ENCODE results near the gene CDC14B.

The CDC14B gene

DNA sequence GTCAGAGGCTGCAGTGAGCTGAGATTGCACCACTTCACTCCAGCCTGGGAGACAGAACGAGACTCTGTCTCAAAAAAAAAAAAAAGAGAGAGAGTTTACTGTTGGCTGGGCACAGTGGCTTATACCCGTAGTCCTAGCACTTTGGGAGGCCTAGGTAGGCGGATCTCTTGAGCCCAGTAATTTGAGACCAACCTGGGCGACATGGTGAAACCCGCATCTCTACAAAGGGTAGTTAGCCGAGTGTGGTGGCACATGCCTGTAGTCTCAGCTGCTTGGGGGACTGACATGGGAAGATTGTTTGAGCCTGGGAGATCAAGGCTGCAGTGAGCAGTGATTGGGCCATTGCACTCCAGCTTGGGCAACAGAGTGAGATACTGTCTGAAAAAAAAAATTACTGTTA lies 157.1 kb downstream of the CDC14B start:
- Histone ChIP-seq H2AFZ (ENCODE audit: insufficient read depth, low read length, poor library complexity) (no peak overlapping the region), H3K14ac (ENCODE audit: low read length) (no peak overlapping the region), H3K79me2 (ENCODE audit: control insufficient read depth, insufficient read depth, low read length, poor library complexity) (no peaks in the 10 kb centered on the region), H3K27me3 (ENCODE audit: insufficient read depth, low read length) (no peaks in the 10 kb centered on the region), H4K12ac (ENCODE audit: low read depth, low read length) (no peak overlapping the region), H3K36me3 (ENCODE audit: control insufficient read depth in 1 of 2, insufficient read depth in 2 of 2, low read length in 2 of 2) (peaks cover 18 to 22% of the 10 kb centered on the region in 2 experiments), H3K4ac (ENCODE audit: low read depth, low read length) (no peak overlapping the region), H3K18ac (ENCODE audit: low read length) (no peak overlapping the region), H2BK5ac (ENCODE audit: low read depth, low read length, poor library complexity) (no peak overlapping the region), H3K4me3 (ENCODE audit: low read depth, low read length) (no peak overlapping the region), H3K9ac (ENCODE audit: low read length) (no peak overlapping the region), H2AK5ac (ENCODE audit: low read length) (no peak overlapping the region), H3K79me1 (ENCODE audit: low read length) (no peaks in the 10 kb centered on the region), H3K4me2 (ENCODE audit: low read length) (no peak overlapping the region), H2BK12ac (ENCODE audit: low read length) (no peak overlapping the region), H3K4me1 (ENCODE audit: control insufficient read depth in 1 of 2, insufficient read depth in 2 of 2, low read length in 2 of 2) (peaks cover 0 to 2% of the 10 kb centered on the region in 2 experiments), H3K9me3 (ENCODE audit: insufficient read depth, low read depth, low read length) (no peaks in the 10 kb centered on the region), H4K8ac (ENCODE audit: low read depth, low read length) (no peak overlapping the region), H3K23ac (ENCODE audit: low read length) (no peak overlapping the region), H4K91ac (ENCODE audit: low read depth, low read length) (no peak overlapping the region), H3K27ac (ENCODE audit: low read depth, low read length) (no peak overlapping the region), H2BK120ac (ENCODE audit: insufficient read depth, low read length, poor library complexity) (no peak overlapping the region)
- no CpG with 5 or more reads among the region's 6 CpGs for WGBS (ENCODE audit: extremely low coverage, insufficient coverage, insufficient read length)
- DNase-seq: no peak

GRCh38 chr9:96461336-96461735 lies 158.3 kb downstream of the CDC14B start:
- no CpG with 5 or more reads among the region's 8 CpGs for WGBS (ENCODE audit: extremely low coverage, insufficient coverage, insufficient read length)
- no peak overlapping the region for H3K4me2 ChIP-seq (ENCODE audit: low read length)
- H3K4me1 ChIP-seq (ENCODE audit: control insufficient read depth in 1 of 2, insufficient read depth in 2 of 2, low read length in 2 of 2): peaks cover 0 to 2% of the 10 kb centered on the region in 2 experiments

GRCh38 chr9:96460882-96461281 lies 158.8 kb downstream of the CDC14B start:
- Histone ChIP-seq H3K18ac (ENCODE audit: low read length) (no peak overlapping the region), H2BK5ac (ENCODE audit: low read depth, low read length, poor library complexity) (no peak overlapping the region), H3K9ac (ENCODE audit: low read length) (no peak overlapping the region), H4K12ac (ENCODE audit: low read depth, low read length) (no peak overlapping the region), H3K23ac (ENCODE audit: low read length) (no peak overlapping the region), H3K9me3 (ENCODE audit: insufficient read depth, low read depth, low read length) (no peaks in the 10 kb centered on the region), H3K79me2 (ENCODE audit: control insufficient read depth, insufficient read depth, low read length, poor library complexity) (no peaks in the 10 kb centered on the region), H2BK120ac (ENCODE audit: insufficient read depth, low read length, poor library complexity) (no peak overlapping the region), H3K4ac (ENCODE audit: low read depth, low read length) (no peak overlapping the region), H3K79me1 (ENCODE audit: low read length) (no peaks in the 10 kb centered on the region), H3K36me3 (ENCODE audit: control insufficient read depth in 1 of 2, insufficient read depth in 2 of 2, low read length in 2 of 2) (peaks cover 10 to 15% of the 10 kb centered on the region in 2 experiments), H3K27ac (ENCODE audit: low read depth, low read length) (no peak overlapping the region), H3K4me2 (ENCODE audit: low read length) (no peak overlapping the region), H4K91ac (ENCODE audit: low read depth, low read length) (no peak overlapping the region), H3K27me3 (ENCODE audit: insufficient read depth, low read length) (no peaks in the 10 kb centered on the region), H3K4me1 (ENCODE audit: control insufficient read depth in 1 of 2, insufficient read depth in 2 of 2, low read length in 2 of 2) (peaks cover 0 to 2% of the 10 kb centered on the region in 2 experiments), H4K8ac (ENCODE audit: low read depth, low read length) (no peak overlapping the region), H2AFZ (ENCODE audit: insufficient read depth, low read length, poor library complexity) (no peak overlapping the region), H2BK12ac (ENCODE audit: low read length) (no peak overlapping the region), H3K4me3 (ENCODE audit: low read depth, low read length) (no peak overlapping the region), H2AK5ac (ENCODE audit: low read length) (no peak overlapping the region), H3K14ac (ENCODE audit: low read length) (no peak overlapping the region)
- DNase-seq: no peak

More at GRCh38 chr9:96461336-96461735, 158.3 kb downstream of the CDC14B start:
- Histone ChIP-seq H4K12ac (ENCODE audit: low read depth, low read length) (no peak overlapping the region), H4K91ac (ENCODE audit: low read depth, low read length) (no peak overlapping the region), H3K27ac (ENCODE audit: low read depth, low read length) (no peak overlapping the region), H3K79me2 (ENCODE audit: control insufficient read depth, insufficient read depth, low read length, poor library complexity) (no peaks in the 10 kb centered on the region), H3K4me3 (ENCODE audit: low read depth, low read length) (no peak overlapping the region), H2BK120ac (ENCODE audit: insufficient read depth, low read length, poor library complexity) (no peak overlapping the region), H3K23ac (ENCODE audit: low read length) (no peak overlapping the region), H2AK5ac (ENCODE audit: low read length) (no peak overlapping the region), H3K18ac (ENCODE audit: low read length) (no peak overlapping the region), H3K14ac (ENCODE audit: low read length) (no peak overlapping the region), H3K79me1 (ENCODE audit: low read length) (no peaks in the 10 kb centered on the region), H4K8ac (ENCODE audit: low read depth, low read length) (no peak overlapping the region), H3K9ac (ENCODE audit: low read length) (no peak overlapping the region), H3K4ac (ENCODE audit: low read depth, low read length) (no peak overlapping the region), H3K36me3 (ENCODE audit: control insufficient read depth in 1 of 2, insufficient read depth in 2 of 2, low read length in 2 of 2) (peaks cover 13 to 20% of the 10 kb centered on the region in 2 experiments), H2BK5ac (ENCODE audit: low read depth, low read length, poor library complexity) (no peak overlapping the region), H3K27me3 (ENCODE audit: insufficient read depth, low read length) (no peaks in the 10 kb centered on the region), H2AFZ (ENCODE audit: insufficient read depth, low read length, poor library complexity) (no peak overlapping the region), H3K9me3 (ENCODE audit: insufficient read depth, low read depth, low read length) (no peaks in the 10 kb centered on the region), H2BK12ac (ENCODE audit: low read length) (no peak overlapping the region)
- DNase-seq: no peak

DNA sequence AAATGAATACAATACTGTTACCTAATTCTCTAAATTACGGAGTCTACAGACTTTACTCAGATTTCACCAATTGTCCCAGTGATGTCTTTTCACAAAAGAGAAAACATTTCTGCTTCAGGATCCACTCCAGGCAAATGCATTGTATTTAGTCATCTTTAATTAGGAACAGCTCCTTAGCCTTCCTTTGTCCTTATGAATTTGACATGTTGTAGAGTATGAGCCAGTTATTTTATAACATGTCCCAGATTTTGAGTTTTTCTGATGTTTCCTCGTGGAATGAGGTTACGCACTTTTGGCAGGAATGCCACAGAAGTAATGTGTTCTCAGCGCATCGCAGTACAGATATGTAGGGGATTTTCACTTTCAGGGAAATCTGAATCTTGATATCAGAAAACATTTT lies 159.2 kb downstream of the CDC14B start:
- H3K4me2 ChIP-seq (ENCODE audit: low read length): no peak overlapping the region
- no peak overlapping the region for H3K9ac ChIP-seq (ENCODE audit: low read length)
- H4K12ac ChIP-seq (ENCODE audit: low read depth, low read length): no peak overlapping the region
- peaks cover 0 to 2% of the 10 kb centered on the region in 2 experiments for H3K4me1 ChIP-seq (ENCODE audit: control insufficient read depth in 1 of 2, insufficient read depth in 2 of 2, low read length in 2 of 2)
- H3K27me3 ChIP-seq (ENCODE audit: insufficient read depth, low read length): no peaks in the 10 kb centered on the region
- no peak overlapping the region for H4K8ac ChIP-seq (ENCODE audit: low read depth, low read length)
- no peak overlapping the region for H2AFZ ChIP-seq (ENCODE audit: insufficient read depth, low read length, poor library complexity)
- no peak overlapping the region for H3K4me3 ChIP-seq (ENCODE audit: low read depth, low read length)
- H3K79me1 ChIP-seq (ENCODE audit: low read length): no peaks in the 10 kb centered on the region
- H3K79me2 ChIP-seq (ENCODE audit: control insufficient read depth, insufficient read depth, low read length, poor library complexity): no peaks in the 10 kb centered on the region
- no peak overlapping the region for H3K14ac ChIP-seq (ENCODE audit: low read length)
- H2BK5ac ChIP-seq (ENCODE audit: low read depth, low read length, poor library complexity): no peak overlapping the region
- peaks cover 9 to 15% of the 10 kb centered on the region in 2 experiments for H3K36me3 ChIP-seq (ENCODE audit: control insufficient read depth in 1 of 2, insufficient read depth in 2 of 2, low read length in 2 of 2)
- no peak overlapping the region for H4K91ac ChIP-seq (ENCODE audit: low read depth, low read length)
- no peak overlapping the region for H3K27ac ChIP-seq (ENCODE audit: low read depth, low read length)
- H2BK12ac ChIP-seq (ENCODE audit: low read length): no peak overlapping the region
- H3K9me3 ChIP-seq (ENCODE audit: insufficient read depth, low read depth, low read length): no peaks in the 10 kb centered on the region
- no peak overlapping the region for H3K18ac ChIP-seq (ENCODE audit: low read length)
- WGBS (ENCODE audit: extremely low coverage, insufficient coverage, insufficient read length): no CpG with 5 or more reads among the region's 5 CpGs
- H2BK120ac ChIP-seq (ENCODE audit: insufficient read depth, low read length, poor library complexity): no peak overlapping the region
- no peak for DNase-seq
- no peak overlapping the region for H3K23ac ChIP-seq (ENCODE audit: low read length)
- no peak overlapping the region for H3K4ac ChIP-seq (ENCODE audit: low read depth, low read length)
- H2AK5ac ChIP-seq (ENCODE audit: low read length): no peak overlapping the region
